Body of pancreas (tissue), 4 donors: ENCODE results near the gene BTBD3. TPM values are rescaled to one million over a fixed set of nuclear protein-coding genes. Genes with fewer than 3 reads are reported as not detected.

Source experiments
- ATAC-seq: fragments of 150-250 bp; one replicate; pipeline ENCODE4 v1.9.1; 2016
- DNase-seq, 4 donors: peaks; one replicate each; pipeline ENCODE4 v3.0.0-alpha.2; 2019
- H3K27ac ChIP-seq, 4 donors: fragments of 200-600 bp; sonication (generic); 1 replicate in 3 of 4; 2 replicates in 1 of 4; pipeline versions ENCODE4 v1.5.1 to v1.6.1; 2016 to 2019; ENCODE audit warnings: mild to moderate bottlenecking in 1 of 4, mixed read lengths in 1 of 4, moderate library complexity in 1 of 4
- H3K27me3 ChIP-seq, 2 donors: fragments of 200-600 bp; sonication (generic); one replicate each; pipeline ENCODE4 v1.6.0; 2016; ENCODE audit warnings: mild to moderate bottlenecking in 1 of 2
- H3K36me3 ChIP-seq, 2 donors: fragments of 200-600 bp; sonication (generic); replicated peaks in 1 of 2; 2 replicates each; pipeline ENCODE4 v1.5.1; 2016; ENCODE audit warnings: low read depth in 2 of 2; ENCODE audit not compliant: insufficient read depth in 1 of 2
- H3K4me1 ChIP-seq: fragments of 200-600 bp; sonication (generic); one replicate; pipeline ENCODE4 v1.6.0; 2016
- H3K4me3 ChIP-seq, 2 donors: fragments of 200-600 bp; sonication (generic); 1 replicate in 1 of 2; 2 replicates in 1 of 2; pipeline ENCODE4 v1.5.1; 2016 to 2019
- H3K9me3 ChIP-seq, 3 donors: fragments of 200-600 bp; sonication (generic); 1 replicate in 2 of 3; 2 replicates in 1 of 3; pipeline ENCODE4 v1.5.1; 2016
- POLR2A ChIP-seq, 3 donors: fragments of 450-650 bp; IDR thresholded peaks; one replicate each; pipeline ENCODE4 v1.6.1; 2016; ENCODE audit warnings: antibody characterized with exemption in 3 of 3, mild to moderate bottlenecking in 2 of 3
- WGBS, 2 donors: methylation state at CpG; one replicate each; pipeline ENCODE4 v1.1.5; 2017; 5-methylcytosine and 5-hydroxymethylcytosine counted together
- intact Hi-C: fragments of 100-400 bp; cut with DNase I; formaldehyde crosslinking; loops from one replicate; pipeline ENCODE4 v1.15.1; 2023
- total RNA-seq, 2 donors: library from RNA; depleted of rRNA; stranded (reverse); fragments of >200 nt; gene quantifications; one replicate each; pipeline ENCODE4 v1.1.0, GENCODE V29; 2016
- TF ChIP-seq, protein P1 (sequence below), 7 experiments: fragments of 450-650 bp in 4 of 7; fragments of 200-600 bp in 3 of 7; sonication (generic) in 3 of 7; IDR thresholded peaks; one replicate each; pipeline ENCODE4 v1.5.1; 2016 to 2019; ENCODE audit warnings: antibody characterized with exemption in 7 of 7

Gene BTBD3
- total RNA-seq, 2 donors from 2014 or later: 23.1 to 48.8 TPM

DNA sequence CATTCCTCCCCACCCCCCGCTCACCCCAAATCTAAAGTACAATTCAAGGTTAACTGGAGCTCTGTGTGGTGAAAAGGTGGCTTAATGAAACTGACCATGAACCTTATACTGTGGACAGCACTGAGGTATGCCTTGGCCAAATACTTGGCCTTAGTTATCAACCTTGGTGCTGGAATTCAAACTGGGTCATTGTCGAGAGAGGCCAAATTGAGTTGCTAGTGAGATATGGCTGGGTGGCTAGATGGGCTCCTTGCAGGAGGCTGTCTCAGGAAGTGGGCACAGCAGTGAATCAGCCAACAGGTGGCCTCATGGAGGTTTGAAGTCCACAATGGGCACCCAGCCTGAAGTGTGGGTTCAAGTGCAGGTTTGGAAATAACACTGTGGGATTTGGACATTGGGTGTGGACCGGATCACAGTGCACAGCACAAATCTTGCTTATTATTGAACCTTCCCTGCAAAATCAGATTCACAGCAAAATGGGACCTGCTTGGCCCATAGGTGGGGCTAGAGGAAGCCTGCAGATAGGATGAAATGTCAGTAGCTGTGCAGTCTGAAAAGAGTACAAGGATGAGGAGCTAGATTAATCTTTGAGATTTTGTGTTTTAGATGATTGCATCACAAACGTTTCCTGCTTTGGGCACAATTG, 5.6 kb upstream of the BTBD3 start:
- Histone ChIP-seq H3K4me3 (no peak overlapping the region), H3K9me3 (no peaks in the 10 kb centered on the region), H3K27me3 (no peaks in the 10 kb centered on the region), H3K36me3 (no peaks in the 10 kb centered on the region), H3K27ac (no peak overlapping the region), H3K4me1 (peaks cover 18% of the 10 kb centered on the region)
- intact Hi-C loops: no loop called here
- 56 to 68% methylated on average over 4 of the region's 4 CpGs for WGBS, 2 donors
- peak in 2 of 4 donors; percentile 8 to 35 for DNase-seq
- TF ChIP-seq POLR2A (IDR thresholded peaks at IDR 0.05): no peak
- TF ChIP-seq, protein P1, sequence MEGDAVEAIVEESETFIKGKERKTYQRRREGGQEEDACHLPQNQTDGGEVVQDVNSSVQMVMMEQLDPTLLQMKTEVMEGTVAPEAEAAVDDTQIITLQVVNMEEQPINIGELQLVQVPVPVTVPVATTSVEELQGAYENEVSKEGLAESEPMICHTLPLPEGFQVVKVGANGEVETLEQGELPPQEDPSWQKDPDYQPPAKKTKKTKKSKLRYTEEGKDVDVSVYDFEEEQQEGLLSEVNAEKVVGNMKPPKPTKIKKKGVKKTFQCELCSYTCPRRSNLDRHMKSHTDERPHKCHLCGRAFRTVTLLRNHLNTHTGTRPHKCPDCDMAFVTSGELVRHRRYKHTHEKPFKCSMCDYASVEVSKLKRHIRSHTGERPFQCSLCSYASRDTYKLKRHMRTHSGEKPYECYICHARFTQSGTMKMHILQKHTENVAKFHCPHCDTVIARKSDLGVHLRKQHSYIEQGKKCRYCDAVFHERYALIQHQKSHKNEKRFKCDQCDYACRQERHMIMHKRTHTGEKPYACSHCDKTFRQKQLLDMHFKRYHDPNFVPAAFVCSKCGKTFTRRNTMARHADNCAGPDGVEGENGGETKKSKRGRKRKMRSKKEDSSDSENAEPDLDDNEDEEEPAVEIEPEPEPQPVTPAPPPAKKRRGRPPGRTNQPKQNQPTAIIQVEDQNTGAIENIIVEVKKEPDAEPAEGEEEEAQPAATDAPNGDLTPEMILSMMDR (IDR thresholded peaks at IDR 0.05): peak; percentile 8 to 49 (median 38)
- peak; percentile 40 for ATAC-seq

- WGBS, 2 donors: 67 to 70% methylated on average over 4 of the region's 4 CpGs
- TF ChIP-seq POLR2A (IDR thresholded peaks at IDR 0.05): no peak
- TF ChIP-seq, protein P1 (IDR thresholded peaks at IDR 0.05): no peak
- Histone ChIP-seq H3K27ac (no peak overlapping the region), H3K4me1 (peaks cover 23% of the 10 kb centered on the region), H3K36me3 (no peaks in the 10 kb centered on the region), H3K9me3 (no peaks in the 10 kb centered on the region), H3K4me3 (no peak overlapping the region), H3K27me3 (no peaks in the 10 kb centered on the region)
- intact Hi-C loops: no loop called here
- DNase-seq (no peak), ATAC-seq (no peak)
Measured at GRCh38 chr20:11912659-11913415, 4.9 kb upstream of the BTBD3 start.

DNA sequence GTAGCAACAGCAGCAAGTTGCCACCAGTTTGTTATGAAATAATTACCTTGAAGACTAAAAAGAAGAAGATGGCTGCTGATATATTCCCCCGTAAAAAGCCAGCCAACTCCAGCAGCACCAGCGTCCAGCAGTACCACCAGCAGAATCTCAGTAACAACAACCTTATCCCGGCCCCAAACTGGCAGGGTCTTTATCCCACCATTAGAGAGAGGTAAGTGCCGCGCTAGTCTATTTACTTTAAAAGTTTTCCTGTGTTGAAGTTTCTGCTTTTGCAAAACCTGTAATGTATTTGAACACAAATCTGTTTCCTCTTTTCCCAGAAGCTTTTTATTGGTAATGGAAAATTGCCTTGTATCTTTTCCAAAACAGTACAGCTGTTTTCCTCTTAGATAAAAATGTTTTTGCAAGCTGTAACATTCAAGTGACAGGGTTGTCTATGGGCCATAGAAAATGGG, 725 bp downstream of the BTBD3 start:
- no peak for TF ChIP-seq POLR2A (IDR thresholded peaks at IDR 0.05)
- TF ChIP-seq, protein P1 (IDR thresholded peaks at IDR 0.05): no peak

DNA sequence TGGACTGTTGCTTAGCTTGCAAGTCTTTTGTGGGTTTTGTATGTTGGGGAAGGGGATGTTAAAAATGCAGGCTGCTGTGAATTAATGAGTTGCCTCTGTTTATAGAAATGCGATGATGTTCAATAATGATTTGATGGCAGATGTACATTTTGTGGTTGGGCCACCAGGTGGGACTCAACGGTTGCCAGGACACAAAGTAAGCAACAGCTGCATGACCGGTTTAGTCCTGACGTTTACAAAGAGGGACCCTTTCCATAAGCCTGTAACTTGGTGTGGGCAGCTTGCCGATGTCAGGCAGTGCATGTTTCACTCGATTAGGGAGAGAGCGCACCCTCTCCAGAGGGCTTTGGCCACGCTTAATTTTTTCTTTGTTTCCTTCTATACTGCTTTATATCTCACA, 1.3 kb downstream of the BTBD3 start:
- intact Hi-C loops: no loop called here
- DNase-seq: peak; percentile 62 to 76 (median 69)
- WGBS, 2 donors: 1 to 13% methylated on average over 8 of the region's 8 CpGs
- Histone ChIP-seq H3K27ac (peak overlapping the region; percentile 18 to 78 (median 66)), H3K27me3 (no peaks in the 10 kb centered on the region), H3K9me3 (no peaks in the 10 kb centered on the region), H3K36me3 (peaks cover 0 to 12% of the 10 kb centered on the region in 2 donors), H3K4me3 (peak overlapping the region in 1 of 2 donors; percentile 17), H3K4me1 (peaks cover 25% of the 10 kb centered on the region)
- ATAC-seq: peak; percentile 64
- peak in 2 of 3 donors; percentile 53 to 62 for TF ChIP-seq POLR2A (IDR thresholded peaks at IDR 0.05)
- TF ChIP-seq, protein P1 (IDR thresholded peaks at IDR 0.05): peak in 5 of 7 experiments; percentile 9 to 35 (median 28)

More for the DNA sequence above, 725 bp downstream of the BTBD3 start:
- no peaks in the 10 kb centered on the region for H3K9me3 ChIP-seq
- ATAC-seq (no peak), DNase-seq (no peak)
- WGBS, 2 donors: 6 to 8% methylated on average over 5 of the region's 5 CpGs
- no peaks in the 10 kb centered on the region for H3K27me3 ChIP-seq
- H3K36me3 ChIP-seq: peaks cover 0 to 8% of the 10 kb centered on the region in 2 donors
- peak overlapping the region in 1 of 2 donors; percentile 17 for H3K4me3 ChIP-seq
- intact Hi-C loops: no loop called here
- peak overlapping the region; percentile 47 to 78 (median 66) for H3K27ac ChIP-seq
- peaks cover 27% of the 10 kb centered on the region for H3K4me1 ChIP-seq
